ENCODE results near the gene CFAP221. TPM values are rescaled to one million over a fixed set of nuclear protein-coding genes. Genes with fewer than 3 reads are reported as not detected.
A peak's percentile ranks its signal among the peaks of the same experiment; 100 is the strongest.

CFAP221 gene
- total and polyA plus RNA-seq, 2 donors (not counting 3 experiments of a cell fraction or from before 2014, with no cell fraction given), result 0.06 TPM; not detected in 1

DNA sequence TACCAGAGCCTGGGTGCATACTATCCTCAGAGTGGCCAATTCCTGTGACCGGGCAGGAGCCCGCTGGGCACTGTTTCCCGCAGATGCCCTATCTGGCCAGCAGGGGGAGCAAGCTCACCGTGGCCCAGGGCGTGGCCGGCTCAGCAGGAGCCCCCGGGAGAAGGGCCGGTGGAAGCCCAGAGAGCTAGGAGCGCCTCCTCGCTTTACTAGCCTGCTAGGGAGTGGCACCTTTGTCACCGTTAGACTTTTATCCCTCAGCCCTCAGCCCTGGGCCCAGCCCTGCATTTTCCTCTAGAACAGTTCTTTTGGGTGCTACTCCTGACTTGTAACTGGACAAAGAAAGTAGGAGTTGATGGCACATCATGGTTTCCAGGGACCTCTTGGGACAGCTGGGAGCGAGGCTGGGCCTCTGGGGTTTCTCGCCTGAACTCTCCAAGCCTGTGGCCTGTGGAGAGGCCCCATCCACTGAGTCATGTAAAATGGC lies 158.7 kb downstream of the CFAP221 start:
- H3K4me3 ChIP-seq (replicated peaks in 1 of 3; ENCODE audit: insufficient read depth in 1 of 3, low read depth in 1 of 3, low read length in 3 of 3), result no peak overlapping the region
- peak; percentile 89 for FAIRE-seq
- ChIA-PET CTCF (interaction anchor here (0.6 to 7.7 kb wide), 52 partner anchors 8 to 610 kb away, joined by 3 to 111 read pairs (median 4); partner anchors contain the start of genes EPB41L5, TMEM177 and TMEM185B), POLR2A (no interaction called here)
- no TSS peak for BruUV-seq (replicated peaks)
- H3K79me2 ChIP-seq (ENCODE audit: control insufficient read depth, insufficient read depth, low read length), result no peaks in the 10 kb centered on the region
- no peak overlapping the region for H3K9ac ChIP-seq (replicated peaks; ENCODE audit: extremely low read depth, insufficient read depth, low read length)
- dilution Hi-C loops (cut with MboI; ENCODE audit: extremely low pct_ligation_motif_present, low sequenced_read_pairs) (no loop called here), intact Hi-C loops (cut with micrococcal nuclease) (loop anchor here (1.0 to 2.0 kb wide), 6 partner anchors 50 to 610 kb away; partner anchors contain the start of gene EPB41L5)
- no peaks in the 10 kb centered on the region for H3K9me1 ChIP-seq (replicated peaks; ENCODE audit: control insufficient read depth, extremely low read depth, insufficient read depth, low read length)
- H2AFZ ChIP-seq (ENCODE audit: low read depth, low read length), result peak overlapping the region; percentile 43
- no peaks in the 10 kb centered on the region for H3K9me3 ChIP-seq (replicated peaks; ENCODE audit: control insufficient read depth, insufficient read depth, low read length)
- no peak for TF ChIP-seq POLR2AphosphoS5 (IDR thresholded peaks at IDR 0.05; ENCODE audit: insufficient read depth, low read depth, low read length)
- no peak for TF ChIP-seq FOS (IDR thresholded peaks at IDR 0.05; ENCODE audit: borderline replicate concordance, insufficient read depth, low read length)
- TF ChIP-seq EZH2 (IDR thresholded peaks at IDR 0.05; ENCODE audit: borderline replicate concordance, low read depth, low read length, severe bottlenecking), result no peak
- TF ChIP-seq, protein P1, sequence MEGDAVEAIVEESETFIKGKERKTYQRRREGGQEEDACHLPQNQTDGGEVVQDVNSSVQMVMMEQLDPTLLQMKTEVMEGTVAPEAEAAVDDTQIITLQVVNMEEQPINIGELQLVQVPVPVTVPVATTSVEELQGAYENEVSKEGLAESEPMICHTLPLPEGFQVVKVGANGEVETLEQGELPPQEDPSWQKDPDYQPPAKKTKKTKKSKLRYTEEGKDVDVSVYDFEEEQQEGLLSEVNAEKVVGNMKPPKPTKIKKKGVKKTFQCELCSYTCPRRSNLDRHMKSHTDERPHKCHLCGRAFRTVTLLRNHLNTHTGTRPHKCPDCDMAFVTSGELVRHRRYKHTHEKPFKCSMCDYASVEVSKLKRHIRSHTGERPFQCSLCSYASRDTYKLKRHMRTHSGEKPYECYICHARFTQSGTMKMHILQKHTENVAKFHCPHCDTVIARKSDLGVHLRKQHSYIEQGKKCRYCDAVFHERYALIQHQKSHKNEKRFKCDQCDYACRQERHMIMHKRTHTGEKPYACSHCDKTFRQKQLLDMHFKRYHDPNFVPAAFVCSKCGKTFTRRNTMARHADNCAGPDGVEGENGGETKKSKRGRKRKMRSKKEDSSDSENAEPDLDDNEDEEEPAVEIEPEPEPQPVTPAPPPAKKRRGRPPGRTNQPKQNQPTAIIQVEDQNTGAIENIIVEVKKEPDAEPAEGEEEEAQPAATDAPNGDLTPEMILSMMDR (IDR thresholded peaks at IDR 0.05; ENCODE audit: extremely low read depth in 1 of 2, insufficient read depth in 1 of 2, low read depth in 1 of 2, low read length in 2 of 2), result peak; percentile 96
- TF ChIP-seq MYC (IDR thresholded peaks at IDR 0.05; ENCODE audit: low read depth, low read length), result no peak
- DNase-seq (ENCODE audit: low read depth, low spot score), result peak; percentile 67
- no peaks in the 10 kb centered on the region for H3K36me3 ChIP-seq (ENCODE audit: control insufficient read depth in 2 of 2, extremely low read depth in 1 of 2, insufficient read depth in 2 of 2, low read length in 2 of 2)
- H4K20me1 ChIP-seq (replicated peaks; ENCODE audit: control insufficient read depth, extremely low read depth, insufficient read depth, low read length), result no peaks in the 10 kb centered on the region
- H3K4me2 ChIP-seq (ENCODE audit: insufficient read depth, low read length), result no peak overlapping the region
- H3K27ac ChIP-seq (ENCODE audit: insufficient read depth, low read depth, low read length), result no peak overlapping the region
- H3K4me1 ChIP-seq (ENCODE audit: control insufficient read depth, extremely low read depth, insufficient read depth, low read length), result no peaks in the 10 kb centered on the region
- no peaks in the 10 kb centered on the region for H3K27me3 ChIP-seq (ENCODE audit: control insufficient read depth in 2 of 2, insufficient read depth in 2 of 2, low read length in 2 of 2)

Measured in endothelial cell of umbilical vein (primary cell).